HG03060 (cell line): ENCODE measurements around the gene FRMD5.
A peak's percentile ranks its signal among the peaks of the same experiment; 100 is the strongest.

Source experiments
- ATAC-seq: cut with Tn5 transposase; IDR thresholded peaks from one replicate; pipeline ENCODE4 v1.9.1; 2021; ENCODE audit warnings: low read depth, moderate number of reproducible peaks; ENCODE audit not compliant: unreplicated experiment

The FRMD5 gene

DNA sequence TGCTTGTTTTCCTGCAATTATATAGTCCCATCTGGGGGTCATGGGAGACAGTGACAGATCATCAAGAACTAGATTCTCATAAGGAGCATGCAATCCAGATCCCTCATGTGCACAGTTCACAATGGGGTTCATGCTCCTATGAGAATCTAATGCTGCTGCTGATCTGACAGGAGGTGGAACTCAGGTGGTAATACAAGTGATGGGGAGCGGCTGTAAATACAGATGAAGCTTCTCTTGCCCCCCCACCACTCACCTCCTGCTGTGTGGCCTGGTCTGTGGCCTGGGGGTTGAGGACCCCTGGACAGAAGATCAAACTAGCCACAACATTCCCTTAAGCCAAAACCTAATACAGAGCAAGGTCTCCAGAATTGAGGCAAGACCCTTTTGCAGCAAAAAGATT lies 207.1 kb downstream of the FRMD5 start:
- no peak for ATAC-seq

- ATAC-seq = no peak
Measured at GRCh38 chr15:43985976-43986680, 208.9 kb downstream of the FRMD5 start.

- ATAC-seq = no peak
Measured at GRCh38 chr15:43981576-43981975, 213.5 kb downstream of the FRMD5 start.

DNA sequence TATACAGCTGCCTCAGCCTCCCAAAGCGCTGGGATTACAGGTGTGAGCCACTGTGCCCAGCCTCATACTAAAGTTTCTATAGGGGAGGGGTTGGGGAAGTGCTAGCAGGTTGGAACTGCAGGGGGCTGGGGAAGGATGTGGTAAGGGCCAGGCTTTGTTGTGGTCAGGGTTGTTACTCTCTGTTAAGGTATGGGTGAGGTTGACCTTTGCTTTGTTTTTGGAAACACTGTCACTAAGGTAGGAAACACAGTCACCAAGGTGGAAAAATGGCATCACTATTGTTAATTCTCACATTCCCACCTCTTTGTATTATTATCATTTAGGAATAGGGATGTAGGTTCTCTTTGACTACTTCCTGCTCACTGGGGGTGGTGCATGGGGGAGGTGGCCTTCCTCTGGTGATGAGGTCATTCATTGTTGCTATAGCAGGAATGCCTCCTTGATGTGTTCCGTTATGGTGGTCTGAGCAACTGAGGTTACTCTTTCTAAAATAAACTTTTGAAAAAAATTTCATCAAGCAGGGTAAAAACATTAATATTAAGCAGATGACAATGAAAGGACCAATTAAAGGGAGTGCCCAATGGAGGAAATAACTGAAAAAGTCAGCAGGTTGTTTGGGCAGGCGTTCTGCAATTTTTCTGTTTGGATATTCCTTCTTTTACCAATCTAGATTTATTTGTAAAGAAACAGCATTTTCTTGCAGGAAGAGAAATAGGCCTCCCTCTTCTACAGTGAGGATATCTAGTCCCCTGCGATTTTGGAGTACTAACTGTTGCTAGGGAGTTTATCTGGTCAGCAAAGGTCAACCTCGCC lies 217.8 kb downstream of the FRMD5 start:
- no peak for ATAC-seq

- ATAC-seq = no peak
Measured at GRCh38 chr15:43975770-43976169, 219.3 kb downstream of the FRMD5 start.

- ATAC-seq = no peak
Measured at GRCh38 chr15:43975326-43975725, 219.7 kb downstream of the FRMD5 start.

- ATAC-seq = peak; percentile 56
Measured at GRCh38 chr15:43974852-43975251, 220.2 kb downstream of the FRMD5 start.

DNA sequence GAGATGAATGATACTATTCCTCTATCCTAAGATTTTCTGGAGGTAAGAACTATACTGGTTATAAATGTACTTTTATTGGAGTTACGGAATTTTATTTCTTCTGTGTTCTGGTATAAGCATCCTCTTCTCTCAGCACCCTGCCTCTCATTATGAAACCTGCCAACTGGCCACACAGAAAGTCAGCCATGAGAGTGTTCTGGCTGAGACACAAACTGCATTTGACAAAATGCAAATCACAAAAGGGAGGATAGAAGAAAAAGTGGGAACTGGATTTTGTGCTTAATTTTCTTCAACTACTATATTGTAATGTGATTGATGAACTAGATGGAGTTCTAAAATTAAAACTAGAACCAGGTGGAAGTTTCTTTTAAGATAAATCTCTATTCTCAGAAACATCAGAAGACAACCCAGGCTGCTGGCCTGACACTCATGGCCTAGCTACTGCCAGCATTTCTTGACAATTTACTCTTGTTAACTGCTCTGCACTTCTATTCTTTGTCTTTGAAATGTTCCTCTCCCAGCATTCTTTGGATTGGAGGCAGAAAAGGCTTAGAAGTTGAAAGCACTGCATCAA lies 225.2 kb downstream of the FRMD5 start:
- ATAC-seq = no peak

GRCh38 chr15:43968551-43968950 lies 226.5 kb downstream of the FRMD5 start:
- no peak for ATAC-seq

DNA sequence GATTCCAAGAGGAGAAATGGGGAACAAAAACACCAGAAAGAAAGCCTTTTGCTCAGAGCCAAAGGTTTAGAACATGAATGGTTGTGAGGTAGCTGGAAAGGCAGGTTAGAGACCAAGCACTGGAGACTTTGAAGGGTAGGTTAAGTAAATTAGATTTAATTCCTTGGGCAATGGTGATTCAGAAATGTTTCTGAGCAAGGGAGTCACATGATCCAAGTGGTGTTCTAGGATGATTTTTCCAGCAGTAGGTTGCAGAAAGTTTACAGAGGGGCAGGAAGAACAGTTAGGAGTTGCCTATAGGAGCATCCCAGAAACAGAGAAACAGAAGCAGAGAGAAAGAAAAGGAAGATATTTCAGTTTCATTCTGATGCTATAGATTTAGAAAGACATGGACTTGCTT lies 228.4 kb downstream of the FRMD5 start:
- ATAC-seq = no peak

DNA sequence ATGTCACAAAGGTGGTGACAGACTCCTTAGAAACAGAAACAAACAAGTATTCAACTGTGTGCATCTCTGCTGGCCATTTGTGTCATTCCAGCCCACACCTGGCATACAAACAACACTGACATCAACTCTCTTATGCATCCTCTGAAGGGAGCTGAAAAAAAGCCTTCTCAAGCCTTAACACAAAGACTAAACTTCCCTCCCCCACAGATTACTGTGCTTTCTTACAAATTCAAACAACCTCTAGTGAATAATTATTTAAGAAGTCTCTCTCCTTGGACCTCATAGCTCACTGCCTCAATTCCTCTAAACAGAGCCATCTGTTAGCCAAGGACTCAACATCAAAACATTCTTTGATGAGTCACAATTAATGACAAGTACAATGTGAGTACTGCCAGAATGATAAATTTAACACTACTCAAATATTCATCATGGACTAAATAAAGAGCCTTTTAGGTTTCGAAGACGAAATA lies 236.2 kb downstream of the FRMD5 start:
- ATAC-seq = no peak

GRCh38 chr15:43957724-43958123 lies 237.3 kb downstream of the FRMD5 start:
- no peak for ATAC-seq

GRCh38 chr15:43955140-43955539 lies 239.9 kb downstream of the FRMD5 start:
- no peak for ATAC-seq

- no peak for ATAC-seq
Measured at GRCh38 chr15:43954181-43954621, 240.9 kb downstream of the FRMD5 start.

GRCh38 chr15:43953402-43953801 lies 241.7 kb downstream of the FRMD5 start:
- ATAC-seq = no peak

GRCh38 chr15:43950531-43950930 lies 244.5 kb downstream of the FRMD5 start:
- no peak for ATAC-seq

DNA sequence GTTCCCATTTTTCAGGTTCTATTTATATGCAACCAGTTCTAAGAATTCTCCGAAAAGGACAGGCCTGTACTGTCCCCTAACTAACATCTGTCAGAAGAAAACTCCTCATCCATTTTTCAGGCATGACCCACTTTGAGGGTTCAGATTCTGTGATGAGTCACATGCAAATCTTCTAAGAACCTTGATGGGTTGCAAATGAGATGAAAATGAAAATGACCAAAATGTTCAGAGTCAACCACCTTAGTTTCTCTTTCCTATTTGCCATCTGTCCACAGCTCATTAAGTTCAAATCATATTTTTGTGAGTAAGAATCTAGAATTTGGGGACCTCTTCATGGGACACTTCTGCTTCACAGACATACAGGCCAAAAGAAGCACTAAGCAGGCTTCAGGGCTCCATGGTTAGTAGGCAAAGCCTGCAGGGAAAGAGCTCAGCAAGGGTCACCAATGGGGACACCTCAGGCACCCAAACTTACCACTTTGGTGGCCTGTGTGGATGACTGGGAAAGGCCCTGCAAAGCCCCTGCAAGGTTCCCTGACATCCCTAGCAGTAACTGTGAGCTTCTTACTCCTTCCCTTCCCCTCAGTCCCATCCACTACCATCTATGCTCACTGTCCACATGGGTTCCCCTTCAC lies 246.3 kb downstream of the FRMD5 start:
- ATAC-seq = peak; percentile 65

DNA sequence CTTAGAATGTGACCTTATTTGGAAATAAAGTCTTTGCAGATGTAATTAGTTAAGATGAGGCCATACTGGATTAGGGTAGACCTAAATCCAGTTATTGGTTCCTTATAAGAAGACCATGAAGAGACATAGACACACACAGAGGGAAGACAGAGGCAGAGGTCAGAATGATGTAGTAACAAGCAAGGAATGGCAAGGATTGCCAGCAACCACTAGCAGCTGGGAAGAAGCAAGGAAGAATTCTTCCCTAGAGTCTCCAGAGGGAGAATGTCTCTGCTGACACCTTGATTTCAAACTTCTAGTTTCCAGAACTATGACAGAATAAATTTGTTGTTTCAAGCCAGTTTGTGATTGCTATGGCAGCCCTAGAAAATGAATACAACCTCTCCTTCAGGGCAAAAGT lies 251.6 kb downstream of the FRMD5 start:
- no peak for ATAC-seq

DNA sequence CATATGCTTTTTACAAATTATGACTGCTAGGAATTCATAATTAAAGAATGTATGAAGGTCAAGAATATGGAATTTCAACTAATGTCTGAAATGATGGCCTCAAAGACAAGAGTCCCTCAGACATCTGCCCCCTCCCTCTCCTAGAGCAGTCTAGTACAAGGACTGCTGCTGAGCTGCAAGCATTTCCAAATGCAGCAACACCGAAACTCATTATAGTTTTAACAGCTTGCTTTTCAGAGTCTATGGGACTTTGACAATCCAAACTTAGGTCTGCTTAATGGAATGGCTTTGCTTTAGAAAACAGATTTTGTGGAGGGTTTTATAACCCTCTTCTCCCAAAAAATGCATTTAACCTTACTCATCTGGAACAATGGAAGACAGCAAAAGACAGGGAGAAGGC lies 252.9 kb downstream of the FRMD5 start:
- no peak for ATAC-seq

DNA sequence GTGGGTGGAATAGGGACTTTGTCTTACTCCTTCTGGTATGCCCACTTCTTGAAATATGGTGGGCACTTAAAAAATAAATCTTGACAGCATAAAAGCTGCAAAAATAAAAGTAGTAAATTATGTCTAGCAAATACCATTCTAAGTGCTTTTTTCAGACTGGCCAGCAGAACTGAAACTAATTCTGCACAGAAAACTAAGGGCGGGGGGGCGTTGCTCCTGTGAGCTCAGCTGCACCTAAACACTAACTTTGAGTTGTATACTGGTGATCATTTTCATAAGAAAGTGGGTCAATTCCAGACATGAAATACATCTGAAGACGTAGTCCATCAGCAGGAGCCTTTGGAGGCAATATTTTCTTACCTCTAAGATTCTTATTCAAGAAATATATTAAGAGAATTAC lies 253.5 kb downstream of the FRMD5 start:
- ATAC-seq = no peak

DNA sequence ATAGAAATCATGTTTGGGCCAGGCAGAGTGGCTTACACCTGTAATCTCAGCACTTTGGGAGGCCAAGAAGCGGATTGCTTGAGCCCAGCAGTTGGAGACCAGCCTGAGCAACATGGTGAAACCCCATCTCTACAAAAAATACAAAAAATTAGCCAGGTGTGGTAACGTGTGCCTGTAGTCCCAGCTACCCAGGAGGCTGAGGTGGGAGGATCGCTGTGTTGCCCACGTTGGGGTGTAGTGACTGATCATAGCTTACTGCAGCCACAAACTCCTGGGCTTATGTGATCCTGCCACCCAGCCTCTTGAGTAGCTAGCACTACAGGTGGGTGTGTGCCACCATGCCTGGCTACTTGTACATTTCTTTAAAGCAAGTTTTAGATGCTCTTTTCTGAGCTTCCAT lies 254.0 kb downstream of the FRMD5 start:
- ATAC-seq = no peak
